HL-60 (cell line): ENCODE data around the gene PRMT9.

Experiments used
- DNase-seq, 2 experiments: peaks; one replicate each; pipeline ENCODE4 v3.0.0-alpha.2; 2010 to 2020; ENCODE audit warnings: low read depth in 1 of 2, low spot score in 1 of 2
- H3K27ac ChIP-seq: fragments of 250-450 bp; sonication (Bioruptor Pico); replicated peaks from 2 replicates; pipeline ENCODE4 v1.5.1; 2020; ENCODE audit warnings: mild to moderate bottlenecking, moderate library complexity
- H3K27me3 ChIP-seq: fragments of 250-450 bp; sonication (Bioruptor Pico); 2 replicates; pipeline ENCODE4 v1.5.1; 2021; ENCODE audit warnings: mild to moderate bottlenecking, moderate library complexity; ENCODE audit not compliant: insufficient read depth, poor library complexity, severe bottlenecking
- H3K4me3 ChIP-seq: replicated peaks from 2 replicates; pipeline ENCODE4 v1.5.1; 2011; ENCODE audit warnings: mild to moderate bottlenecking, control low read depth, low read length; ENCODE audit not compliant: insufficient read depth
- GABPA ChIP-seq: IDR thresholded peaks from 2 replicates; pipeline ENCODE4 v1.6.1; 2012; ENCODE audit warnings: low read depth
- POLR2AphosphoS5 ChIP-seq: IDR thresholded peaks from 2 replicates; pipeline ENCODE4 v1.6.1; 2012; ENCODE audit warnings: low read depth
- SPI1 ChIP-seq: IDR thresholded peaks from 2 replicates; pipeline ENCODE4 v1.6.1; 2012; ENCODE audit warnings: low read depth, mild to moderate bottlenecking, borderline replicate concordance
- long read RNA-seq: library from polyadenylated mRNA; unstranded; transcript quantifications from one replicate; pipeline ENCODE4 v2.0.0, GENCODE V29; 2020
- TF ChIP-seq, protein P1 (sequence below): IDR thresholded peaks from 2 replicates; pipeline ENCODE4 v1.6.1; 2012; ENCODE audit warnings: low read depth; ENCODE audit not compliant: insufficient replicate concordance
- TF ChIP-seq, protein P2 (sequence below): IDR thresholded peaks from one replicate; pipeline ENCODE4 v1.5.1; 2011; ENCODE audit warnings: low read length, control low read depth, inconsistent platforms; ENCODE audit not compliant: insufficient read depth

PRMT9 gene
- long read RNA-seq, transcript PRMT9-204 (11 exons, 2,674 nt): minor isoform, 5 of 87 reads
- long read RNA-seq, transcript PRMT9-201 (12 exons, 3,528 nt): major isoform, 68 of 87 reads
- long read RNA-seq, partial matches to known transcripts: 0 of 87 reads
- long read RNA-seq, other reads (novel, unspliced or antisense): 14 of 87 reads

DNA sequence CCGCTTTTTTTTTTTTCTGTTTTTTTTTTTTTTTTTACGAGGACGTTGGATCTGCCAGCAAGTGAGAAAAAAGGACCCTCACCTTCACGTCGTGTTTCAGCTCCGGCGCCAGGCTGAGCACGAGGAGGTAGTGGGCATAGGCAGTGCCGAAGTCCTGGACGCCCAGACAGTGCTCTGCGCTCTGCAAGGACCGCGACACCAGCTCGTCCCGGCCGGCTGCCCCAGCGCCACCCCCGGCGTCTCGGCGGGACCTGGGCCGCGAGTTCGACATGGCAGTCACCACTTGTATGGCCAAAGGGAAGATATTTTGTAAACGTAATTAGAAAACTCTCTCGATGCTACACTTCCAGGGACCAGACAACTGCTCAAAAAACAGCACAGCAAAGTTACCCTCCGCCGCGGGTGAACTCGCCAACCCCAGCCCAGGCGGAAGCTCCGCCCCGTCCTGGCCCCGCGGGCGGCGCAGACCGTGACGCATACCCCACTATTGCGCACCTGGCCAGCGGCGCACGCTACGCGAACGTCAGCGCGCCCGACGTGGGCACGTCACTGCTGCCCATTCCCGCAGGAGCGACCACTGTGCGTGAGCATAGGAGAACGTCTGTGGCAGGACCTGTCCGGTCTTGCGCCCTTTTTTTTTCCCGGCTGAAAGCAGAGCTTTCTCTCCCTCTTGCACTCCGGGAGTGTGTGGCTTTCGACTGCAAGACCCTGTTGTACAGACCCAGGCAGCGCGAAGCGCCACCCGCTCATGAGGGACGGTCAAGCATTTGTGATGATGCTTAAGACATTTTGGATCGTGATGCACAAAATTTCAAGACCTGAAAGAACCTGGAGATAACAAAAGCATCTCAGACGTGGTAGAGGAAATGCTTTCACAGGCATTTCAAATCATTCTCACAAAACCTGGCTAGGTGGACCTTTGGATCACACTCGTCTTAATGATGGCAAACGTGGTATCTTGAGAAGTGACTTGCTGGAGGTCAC lies at the start of gene PRMT9:
PRMT9 (minus strand) TSS at position 447 of the 984 bp plus-strand sequence; CDS start at position 271, 176 bp downstream.
- Histone ChIP-seq H3K27ac (peak within 1 kb of the TSS; percentile 84), H3K27me3 (no peaks in the 10 kb centered on the region), H3K4me3 (peak within 1 kb of the TSS; percentile 67)
- TF ChIP-seq, protein P1, sequence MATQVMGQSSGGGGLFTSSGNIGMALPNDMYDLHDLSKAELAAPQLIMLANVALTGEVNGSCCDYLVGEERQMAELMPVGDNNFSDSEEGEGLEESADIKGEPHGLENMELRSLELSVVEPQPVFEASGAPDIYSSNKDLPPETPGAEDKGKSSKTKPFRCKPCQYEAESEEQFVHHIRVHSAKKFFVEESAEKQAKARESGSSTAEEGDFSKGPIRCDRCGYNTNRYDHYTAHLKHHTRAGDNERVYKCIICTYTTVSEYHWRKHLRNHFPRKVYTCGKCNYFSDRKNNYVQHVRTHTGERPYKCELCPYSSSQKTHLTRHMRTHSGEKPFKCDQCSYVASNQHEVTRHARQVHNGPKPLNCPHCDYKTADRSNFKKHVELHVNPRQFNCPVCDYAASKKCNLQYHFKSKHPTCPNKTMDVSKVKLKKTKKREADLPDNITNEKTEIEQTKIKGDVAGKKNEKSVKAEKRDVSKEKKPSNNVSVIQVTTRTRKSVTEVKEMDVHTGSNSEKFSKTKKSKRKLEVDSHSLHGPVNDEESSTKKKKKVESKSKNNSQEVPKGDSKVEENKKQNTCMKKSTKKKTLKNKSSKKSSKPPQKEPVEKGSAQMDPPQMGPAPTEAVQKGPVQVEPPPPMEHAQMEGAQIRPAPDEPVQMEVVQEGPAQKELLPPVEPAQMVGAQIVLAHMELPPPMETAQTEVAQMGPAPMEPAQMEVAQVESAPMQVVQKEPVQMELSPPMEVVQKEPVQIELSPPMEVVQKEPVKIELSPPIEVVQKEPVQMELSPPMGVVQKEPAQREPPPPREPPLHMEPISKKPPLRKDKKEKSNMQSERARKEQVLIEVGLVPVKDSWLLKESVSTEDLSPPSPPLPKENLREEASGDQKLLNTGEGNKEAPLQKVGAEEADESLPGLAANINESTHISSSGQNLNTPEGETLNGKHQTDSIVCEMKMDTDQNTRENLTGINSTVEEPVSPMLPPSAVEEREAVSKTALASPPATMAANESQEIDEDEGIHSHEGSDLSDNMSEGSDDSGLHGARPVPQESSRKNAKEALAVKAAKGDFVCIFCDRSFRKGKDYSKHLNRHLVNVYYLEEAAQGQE: peak; percentile 6
- TF ChIP-seq SPI1: no peak
- TF ChIP-seq, protein P2, sequence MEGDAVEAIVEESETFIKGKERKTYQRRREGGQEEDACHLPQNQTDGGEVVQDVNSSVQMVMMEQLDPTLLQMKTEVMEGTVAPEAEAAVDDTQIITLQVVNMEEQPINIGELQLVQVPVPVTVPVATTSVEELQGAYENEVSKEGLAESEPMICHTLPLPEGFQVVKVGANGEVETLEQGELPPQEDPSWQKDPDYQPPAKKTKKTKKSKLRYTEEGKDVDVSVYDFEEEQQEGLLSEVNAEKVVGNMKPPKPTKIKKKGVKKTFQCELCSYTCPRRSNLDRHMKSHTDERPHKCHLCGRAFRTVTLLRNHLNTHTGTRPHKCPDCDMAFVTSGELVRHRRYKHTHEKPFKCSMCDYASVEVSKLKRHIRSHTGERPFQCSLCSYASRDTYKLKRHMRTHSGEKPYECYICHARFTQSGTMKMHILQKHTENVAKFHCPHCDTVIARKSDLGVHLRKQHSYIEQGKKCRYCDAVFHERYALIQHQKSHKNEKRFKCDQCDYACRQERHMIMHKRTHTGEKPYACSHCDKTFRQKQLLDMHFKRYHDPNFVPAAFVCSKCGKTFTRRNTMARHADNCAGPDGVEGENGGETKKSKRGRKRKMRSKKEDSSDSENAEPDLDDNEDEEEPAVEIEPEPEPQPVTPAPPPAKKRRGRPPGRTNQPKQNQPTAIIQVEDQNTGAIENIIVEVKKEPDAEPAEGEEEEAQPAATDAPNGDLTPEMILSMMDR: no peak
- TF ChIP-seq GABPA: no peak
- TF ChIP-seq POLR2AphosphoS5: peak; percentile 97
- DNase-seq: peak; percentile 80 to 90

GRCh38 chr4:147732518-147733235 lies 48.7 kb upstream of the PRMT9 start:
- Histone ChIP-seq H3K27me3 (no peaks in the 10 kb centered on the region), H3K4me3 (peak overlapping the region; percentile 53), H3K27ac (peak overlapping the region; percentile 63)
- DNase-seq: peak in 1 of 2 experiments; percentile 24
- TF ChIP-seq, protein P2: no peak
- TF ChIP-seq POLR2AphosphoS5: no peak
- TF ChIP-seq GABPA: no peak
- TF ChIP-seq SPI1: no peak
- TF ChIP-seq, protein P1: no peak

DNA sequence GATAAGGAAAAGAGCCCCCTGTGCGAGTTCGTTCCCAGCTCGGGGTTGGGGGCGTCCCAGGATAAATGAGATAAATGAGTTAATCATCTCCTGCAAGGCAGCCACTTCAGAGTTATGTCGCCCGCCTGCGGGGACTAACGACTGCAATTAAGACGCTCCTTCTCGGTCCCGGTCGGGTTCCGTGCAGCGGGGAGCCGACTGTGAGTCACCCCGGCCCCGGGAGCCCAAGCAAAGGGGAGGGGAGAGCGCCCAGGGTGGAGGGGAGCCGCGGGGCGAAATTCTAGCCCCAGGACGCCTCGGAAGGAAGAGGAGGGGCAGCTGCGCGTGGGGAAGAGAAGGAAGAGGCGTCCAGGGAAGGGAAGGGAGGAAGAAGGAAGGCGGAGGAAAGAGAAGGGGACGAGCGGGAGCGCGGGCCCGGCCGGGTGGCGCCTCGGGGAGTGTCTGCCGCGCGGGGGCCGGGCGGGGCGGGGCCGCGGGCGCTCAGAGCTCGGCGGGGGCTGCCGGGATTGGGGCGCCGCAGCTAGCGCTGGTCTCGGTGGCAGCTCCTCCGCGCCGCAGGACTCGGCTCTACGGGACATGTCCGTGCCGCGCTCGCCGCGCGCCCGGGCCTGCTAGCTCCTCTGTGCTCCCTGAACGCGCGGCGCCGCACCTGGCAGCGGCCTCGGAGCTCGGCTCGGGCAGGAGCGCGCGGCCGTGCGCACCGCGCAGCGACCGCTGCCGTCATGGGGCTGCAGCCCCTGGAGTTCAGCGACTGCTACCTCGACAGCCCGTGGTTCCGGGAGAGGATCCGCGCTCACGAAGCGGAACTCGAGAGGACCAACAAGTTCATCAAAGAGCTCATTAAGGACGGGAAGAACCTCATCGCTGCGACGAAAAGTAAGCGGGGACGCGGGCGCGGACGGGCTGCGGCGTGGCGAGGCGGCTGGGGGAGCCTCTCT lies 47.9 kb upstream of the PRMT9 start, which contains the start of gene ARHGAP10:
ARHGAP10 (plus strand) TSS at position 509 of the 938 bp plus-strand sequence; CDS start at position 723, 214 bp downstream.
- peak within 1 kb of the TSS; percentile 53 for H3K4me3 ChIP-seq
- DNase-seq: peak; percentile 22 to 60
- TF ChIP-seq, protein P2: no peak
- no peak for TF ChIP-seq POLR2AphosphoS5
- no peak for TF ChIP-seq GABPA
- TF ChIP-seq, protein P1: no peak
- TF ChIP-seq SPI1: no peak
- H3K27me3 ChIP-seq: no peaks in the 10 kb centered on the region
- peak within 1 kb of the TSS; percentile 63 for H3K27ac ChIP-seq
